Hepatocyte (in vitro differentiated cells): ENCODE data around the gene PRND. TPM values are rescaled to one million over a fixed set of nuclear protein-coding genes. Genes with fewer than 3 reads are reported as not detected.

Experiments
- DNase-seq: peaks from one replicate; pipeline ENCODE4 v3.0.0-alpha.2; 2016; ENCODE audit warnings: low spot score
- H2AFZ ChIP-seq: fragments of 200-600 bp; sonication (generic); 2 replicates; pipeline ENCODE4 v1.6.0; 2016; ENCODE audit warnings: antibody characterized with exemption, mild to moderate bottlenecking
- H3K27ac ChIP-seq: fragments of 200-600 bp; sonication (generic); 2 replicates; pipeline ENCODE4 v1.5.1; 2016; ENCODE audit warnings: mild to moderate bottlenecking
- H3K27me3 ChIP-seq: fragments of 200-600 bp; sonication (generic); 2 replicates; pipeline ENCODE4 v1.6.1; 2016
- H3K36me3 ChIP-seq: fragments of 200-600 bp; sonication (generic); replicated peaks from 2 replicates; pipeline ENCODE4 v1.5.1; 2016; ENCODE audit warnings: low read depth; ENCODE audit not compliant: insufficient read depth
- H3K4me1 ChIP-seq: fragments of 200-600 bp; sonication (generic); 2 replicates; pipeline ENCODE4 v1.5.1; 2016; ENCODE audit warnings: mild to moderate bottlenecking, moderate library complexity; ENCODE audit not compliant: insufficient read depth
- H3K4me2 ChIP-seq: fragments of 200-600 bp; sonication (generic); 2 replicates; pipeline ENCODE4 v1.6.0; 2016
- H3K4me3 ChIP-seq: fragments of 200-600 bp; sonication (generic); 2 replicates; pipeline ENCODE4 v1.5.1; 2016; ENCODE audit warnings: mild to moderate bottlenecking
- H3K79me2 ChIP-seq: fragments of 200-600 bp; sonication (generic); 2 replicates; pipeline ENCODE4 v1.6.0; 2017; ENCODE audit warnings: mild to moderate bottlenecking
- H3K9me2 ChIP-seq: fragments of 200-600 bp; sonication (generic); replicated peaks from 2 replicates; pipeline ENCODE4 v1.6.0; 2017; ENCODE audit warnings: mild to moderate bottlenecking; ENCODE audit not compliant: insufficient read depth
- H3K9me3 ChIP-seq: fragments of 200-600 bp; sonication (generic); 2 replicates; pipeline ENCODE4 v1.5.1; 2016; ENCODE audit warnings: low read depth, mild to moderate bottlenecking
- H4K20me1 ChIP-seq: fragments of 200-600 bp; sonication (generic); 2 replicates; pipeline ENCODE4 v1.6.0; 2016; ENCODE audit warnings: mild to moderate bottlenecking; ENCODE audit not compliant: insufficient read depth, poor library complexity, severe bottlenecking
- EZH2 ChIP-seq: fragments of 200-600 bp; sonication (generic); IDR thresholded peaks from 2 replicates; pipeline ENCODE4 v1.6.1; 2016; ENCODE audit warnings: antibody characterized with exemption, mild to moderate bottlenecking, borderline replicate concordance
- EZH2phosphoT487 ChIP-seq: fragments of 200-600 bp; sonication (generic); IDR thresholded peaks from one replicate; pipeline ENCODE4 v1.6.1; 2018; ENCODE audit warnings: antibody characterized with exemption, mild to moderate bottlenecking, low read depth, moderate library complexity; ENCODE audit not compliant: unreplicated experiment, severe bottlenecking
- WGBS: methylation state at CpG from one replicate; pipeline ENCODE4 v1.1.6; 2016; ENCODE audit warnings: low lambda C conversion rate; ENCODE audit errors: missing lambda C conversion rate; 5-methylcytosine and 5-hydroxymethylcytosine counted together
- polyA plus RNA-seq: library from polyadenylated mRNA; unstranded; fragments of >200 nt; fragmentation: Nextera tagmentation; extraction: Ambion mirVana; gene quantifications from 2 replicates; pipeline ENCODE4 v1.2.1, GENCODE V29; 2016
- total RNA-seq: library from RNA; depleted of rRNA; stranded (reverse); fragments of >200 nt; gene quantifications from 2 replicates; pipeline ENCODE4 v1.2.3, GENCODE V29; 2014
- TF ChIP-seq, protein P1 (sequence below): fragments of 200-600 bp; sonication (generic); IDR thresholded peaks from 2 replicates; pipeline ENCODE4 v1.5.1; 2016; ENCODE audit warnings: antibody characterized with exemption, mild to moderate bottlenecking; ENCODE audit not compliant: poor library complexity

The PRND gene
- total and polyA plus RNA-seq, 2 experiments from 2014 or later, result 0.34 to 0.70 TPM

DNA sequence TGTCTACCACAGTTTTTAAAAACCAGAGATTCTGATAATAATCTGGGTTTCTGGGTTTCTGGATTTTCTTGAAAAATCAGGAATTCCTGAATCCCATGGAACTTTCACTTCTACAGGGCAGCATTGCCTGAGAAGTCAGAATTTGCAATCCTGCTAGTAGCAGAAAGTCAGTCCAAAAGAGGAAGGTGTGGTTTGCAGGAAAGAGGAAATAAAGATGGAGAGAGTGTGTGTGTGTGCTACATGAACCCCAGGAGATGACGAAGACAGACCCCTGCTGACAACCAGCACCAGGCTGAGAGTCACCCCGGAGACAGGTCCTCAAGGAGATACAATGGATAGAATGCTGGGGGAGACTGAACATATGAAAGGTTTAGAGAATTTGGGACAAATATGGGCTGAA is 44.9 kb downstream of the PRND start:
- Histone ChIP-seq H3K4me3 (no peak overlapping the region), H3K36me3 (no peaks in the 10 kb centered on the region), H3K27me3 (peaks cover 9% of the 10 kb centered on the region), H2AFZ (no peak overlapping the region), H4K20me1 (no peaks in the 10 kb centered on the region), H3K4me2 (no peak overlapping the region), H3K27ac (no peak overlapping the region), H3K79me2 (no peaks in the 10 kb centered on the region), H3K9me3 (no peaks in the 10 kb centered on the region), H3K9me2 (no peaks in the 10 kb centered on the region), H3K4me1 (no peaks in the 10 kb centered on the region)
- no peak for DNase-seq
- WGBS, result 86% methylated on average over 2 of the region's 2 CpGs
- TF ChIP-seq EZH2phosphoT487, result no peak
- TF ChIP-seq, protein P1, sequence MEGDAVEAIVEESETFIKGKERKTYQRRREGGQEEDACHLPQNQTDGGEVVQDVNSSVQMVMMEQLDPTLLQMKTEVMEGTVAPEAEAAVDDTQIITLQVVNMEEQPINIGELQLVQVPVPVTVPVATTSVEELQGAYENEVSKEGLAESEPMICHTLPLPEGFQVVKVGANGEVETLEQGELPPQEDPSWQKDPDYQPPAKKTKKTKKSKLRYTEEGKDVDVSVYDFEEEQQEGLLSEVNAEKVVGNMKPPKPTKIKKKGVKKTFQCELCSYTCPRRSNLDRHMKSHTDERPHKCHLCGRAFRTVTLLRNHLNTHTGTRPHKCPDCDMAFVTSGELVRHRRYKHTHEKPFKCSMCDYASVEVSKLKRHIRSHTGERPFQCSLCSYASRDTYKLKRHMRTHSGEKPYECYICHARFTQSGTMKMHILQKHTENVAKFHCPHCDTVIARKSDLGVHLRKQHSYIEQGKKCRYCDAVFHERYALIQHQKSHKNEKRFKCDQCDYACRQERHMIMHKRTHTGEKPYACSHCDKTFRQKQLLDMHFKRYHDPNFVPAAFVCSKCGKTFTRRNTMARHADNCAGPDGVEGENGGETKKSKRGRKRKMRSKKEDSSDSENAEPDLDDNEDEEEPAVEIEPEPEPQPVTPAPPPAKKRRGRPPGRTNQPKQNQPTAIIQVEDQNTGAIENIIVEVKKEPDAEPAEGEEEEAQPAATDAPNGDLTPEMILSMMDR, result no peak
- no peak for TF ChIP-seq EZH2

DNA sequence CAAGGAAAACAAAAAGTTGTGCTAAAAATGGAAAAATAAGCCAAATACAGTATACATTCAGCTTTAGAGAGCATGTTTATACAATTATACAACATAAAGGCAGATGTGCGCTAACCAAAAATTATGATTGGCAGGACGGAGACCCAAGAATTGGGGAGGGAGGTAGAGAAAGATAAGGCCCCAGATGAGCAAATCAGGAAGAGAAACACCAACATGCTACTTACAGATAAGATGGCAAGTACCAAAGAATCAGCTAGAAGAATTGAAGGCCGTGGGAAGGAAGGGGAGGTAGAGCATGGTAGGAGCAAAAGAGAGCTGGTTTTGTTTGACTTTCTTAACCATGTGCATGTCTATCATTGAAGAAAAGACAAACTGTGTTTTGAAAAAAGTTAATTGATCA is 45.4 kb downstream of the PRND start:
- H2AFZ ChIP-seq, result no peak overlapping the region
- 93% methylated on average over 3 of the region's 3 CpGs for WGBS
- H3K4me3 ChIP-seq, result no peak overlapping the region
- no peaks in the 10 kb centered on the region for H4K20me1 ChIP-seq
- no peak overlapping the region for H3K27ac ChIP-seq
- no peak for DNase-seq
- no peaks in the 10 kb centered on the region for H3K79me2 ChIP-seq
- H3K36me3 ChIP-seq, result no peaks in the 10 kb centered on the region
- H3K27me3 ChIP-seq, result peaks cover 4% of the 10 kb centered on the region
- H3K4me2 ChIP-seq, result no peak overlapping the region
- H3K9me2 ChIP-seq, result no peaks in the 10 kb centered on the region
- TF ChIP-seq, protein P1, result no peak
- TF ChIP-seq EZH2 (no peak), EZH2phosphoT487 (no peak)
- no peaks in the 10 kb centered on the region for H3K4me1 ChIP-seq
- no peaks in the 10 kb centered on the region for H3K9me3 ChIP-seq

DNA sequence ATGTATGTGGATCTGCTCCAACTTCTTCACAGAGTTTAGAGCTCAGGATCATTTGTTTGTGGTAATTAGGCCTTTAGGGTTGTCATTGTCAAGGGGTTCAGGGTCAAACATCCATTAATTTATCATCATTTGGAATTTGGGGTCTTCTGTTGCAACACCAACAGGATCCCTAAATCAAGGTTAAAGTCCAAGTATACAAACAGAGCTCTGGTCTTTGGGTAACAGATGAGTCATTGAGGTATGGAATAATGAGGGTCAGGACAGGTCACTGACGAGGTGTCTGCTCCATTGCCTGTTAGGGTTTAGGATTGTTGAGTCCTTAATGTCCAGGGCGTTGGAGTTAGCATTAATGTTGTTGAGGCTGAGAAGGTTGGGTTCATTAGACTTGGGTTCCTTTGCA is 47.6 kb downstream of the PRND start:
- no peak for DNase-seq
- Histone ChIP-seq H3K4me3 (no peak overlapping the region), H3K36me3 (no peaks in the 10 kb centered on the region), H3K9me2 (no peaks in the 10 kb centered on the region), H4K20me1 (no peaks in the 10 kb centered on the region), H3K4me1 (no peaks in the 10 kb centered on the region), H3K27ac (no peak overlapping the region), H3K27me3 (no peaks in the 10 kb centered on the region), H2AFZ (no peak overlapping the region), H3K79me2 (no peaks in the 10 kb centered on the region), H3K9me3 (no peaks in the 10 kb centered on the region), H3K4me2 (no peak overlapping the region)
- TF ChIP-seq, protein P1, result no peak
- TF ChIP-seq EZH2 (no peak), EZH2phosphoT487 (no peak)
- 77% methylated on average over 2 of the region's 2 CpGs for WGBS

DNA sequence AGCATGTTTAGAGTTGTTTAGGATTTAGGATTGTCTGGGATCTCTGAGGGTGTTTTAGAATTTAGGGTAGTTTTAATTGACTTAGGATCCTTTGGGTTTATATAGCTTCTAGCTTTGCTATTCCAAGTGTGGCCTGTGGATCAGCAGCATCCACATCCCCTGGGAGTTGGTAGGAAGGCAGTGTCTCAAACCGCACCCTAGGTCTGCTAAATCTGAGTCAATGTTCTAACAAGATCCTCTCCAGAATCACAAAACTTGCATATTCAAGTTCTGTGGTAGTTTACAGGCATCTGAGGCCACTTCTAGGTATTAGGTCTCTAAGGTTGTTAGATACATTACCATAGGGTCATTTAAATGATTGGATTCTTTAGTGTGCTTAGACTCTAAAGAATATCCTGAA is 48.3 kb downstream of the PRND start:
- Histone ChIP-seq H3K4me2 (no peak overlapping the region), H3K36me3 (no peaks in the 10 kb centered on the region), H3K9me2 (no peaks in the 10 kb centered on the region), H3K4me1 (no peaks in the 10 kb centered on the region), H2AFZ (no peak overlapping the region), H3K79me2 (no peaks in the 10 kb centered on the region), H3K27me3 (no peaks in the 10 kb centered on the region), H3K27ac (no peak overlapping the region), H3K4me3 (no peak overlapping the region), H4K20me1 (no peaks in the 10 kb centered on the region), H3K9me3 (no peaks in the 10 kb centered on the region)
- DNase-seq, result no peak
- WGBS, result 84% methylated on average over 1 of the region's 1 CpG
- TF ChIP-seq, protein P1, result no peak
- TF ChIP-seq EZH2phosphoT487 (no peak), EZH2 (no peak)
